Hematopoietic multipotent progenitor cell treated with erythropoietin and hydrocortisone succinate and interleukin-3 and kit ligand, for 8 days (in vitro differentiated cells): ENCODE results near the gene PRTN3.

Source experiments
- DNase-seq: peaks from one replicate; pipeline ENCODE4 v3.0.0-alpha.2; 2015

Gene PRTN3, protein sequence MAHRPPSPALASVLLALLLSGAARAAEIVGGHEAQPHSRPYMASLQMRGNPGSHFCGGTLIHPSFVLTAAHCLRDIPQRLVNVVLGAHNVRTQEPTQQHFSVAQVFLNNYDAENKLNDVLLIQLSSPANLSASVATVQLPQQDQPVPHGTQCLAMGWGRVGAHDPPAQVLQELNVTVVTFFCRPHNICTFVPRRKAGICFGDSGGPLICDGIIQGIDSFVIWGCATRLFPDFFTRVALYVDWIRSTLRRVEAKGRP

DNA sequence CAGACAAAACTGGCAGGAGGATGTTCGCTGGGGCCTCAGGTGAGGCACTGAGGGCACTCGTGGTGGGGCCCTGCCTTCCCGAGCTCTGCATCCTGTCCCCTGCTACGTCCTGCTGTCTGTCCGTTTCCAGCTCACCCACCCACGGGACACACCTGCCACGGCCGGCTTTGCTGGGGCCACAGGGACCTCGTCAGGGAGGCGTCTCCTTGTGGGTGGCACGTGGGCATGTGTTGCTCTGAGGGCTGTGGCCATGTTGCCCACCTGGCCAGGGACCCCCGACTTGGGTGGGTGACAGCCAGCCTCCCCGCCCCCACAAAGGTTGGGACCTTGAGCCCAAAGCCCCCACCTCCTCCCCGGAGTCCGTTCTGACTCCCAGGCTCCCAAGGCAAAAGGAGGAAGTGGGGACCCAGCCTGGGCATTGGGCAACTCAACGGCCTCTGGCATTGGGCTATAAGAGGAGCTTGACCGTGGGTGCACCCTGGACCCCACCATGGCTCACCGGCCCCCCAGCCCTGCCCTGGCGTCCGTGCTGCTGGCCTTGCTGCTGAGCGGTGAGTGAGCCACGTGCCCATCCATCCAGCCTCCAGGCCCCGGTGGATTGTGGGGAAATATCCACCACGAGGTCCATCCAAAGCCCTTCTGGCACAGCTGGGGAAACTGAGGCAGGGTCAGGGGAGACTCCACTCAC, at the start of gene PRTN3:
PRTN3 (plus strand) TSS at position 481 of the 688 bp plus-strand sequence; CDS start at position 491, 10 bp downstream.
- no peak for DNase-seq

DNA sequence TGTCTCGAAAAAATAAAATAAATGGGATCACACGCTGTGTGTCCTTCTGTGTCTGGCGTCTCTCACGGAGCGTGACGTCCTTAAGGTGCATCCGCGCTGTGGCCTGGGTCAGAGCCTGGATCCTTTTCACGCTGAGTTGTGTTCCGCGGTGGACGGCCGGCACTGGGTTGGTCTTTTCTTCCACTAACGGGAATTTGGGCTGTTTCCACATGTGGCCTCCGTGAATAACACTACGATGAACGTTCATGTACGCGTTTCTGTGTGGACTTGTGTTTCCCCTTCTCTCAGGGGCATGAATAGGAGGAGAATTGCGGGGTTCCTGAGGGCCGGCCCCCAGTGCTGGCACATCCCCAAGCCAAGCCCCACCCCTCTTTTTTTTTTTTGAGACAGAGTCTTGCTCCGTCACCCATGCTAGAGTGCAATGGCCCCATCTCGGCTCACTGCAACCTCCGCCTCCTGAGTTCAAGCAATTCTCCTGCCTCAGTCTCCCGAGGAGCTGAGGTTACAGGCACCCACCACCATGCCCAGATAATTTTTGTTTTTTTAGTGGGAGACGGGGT, 49.7 kb upstream of the PRTN3 start:
- DNase-seq, result peak; percentile 44

DNA sequence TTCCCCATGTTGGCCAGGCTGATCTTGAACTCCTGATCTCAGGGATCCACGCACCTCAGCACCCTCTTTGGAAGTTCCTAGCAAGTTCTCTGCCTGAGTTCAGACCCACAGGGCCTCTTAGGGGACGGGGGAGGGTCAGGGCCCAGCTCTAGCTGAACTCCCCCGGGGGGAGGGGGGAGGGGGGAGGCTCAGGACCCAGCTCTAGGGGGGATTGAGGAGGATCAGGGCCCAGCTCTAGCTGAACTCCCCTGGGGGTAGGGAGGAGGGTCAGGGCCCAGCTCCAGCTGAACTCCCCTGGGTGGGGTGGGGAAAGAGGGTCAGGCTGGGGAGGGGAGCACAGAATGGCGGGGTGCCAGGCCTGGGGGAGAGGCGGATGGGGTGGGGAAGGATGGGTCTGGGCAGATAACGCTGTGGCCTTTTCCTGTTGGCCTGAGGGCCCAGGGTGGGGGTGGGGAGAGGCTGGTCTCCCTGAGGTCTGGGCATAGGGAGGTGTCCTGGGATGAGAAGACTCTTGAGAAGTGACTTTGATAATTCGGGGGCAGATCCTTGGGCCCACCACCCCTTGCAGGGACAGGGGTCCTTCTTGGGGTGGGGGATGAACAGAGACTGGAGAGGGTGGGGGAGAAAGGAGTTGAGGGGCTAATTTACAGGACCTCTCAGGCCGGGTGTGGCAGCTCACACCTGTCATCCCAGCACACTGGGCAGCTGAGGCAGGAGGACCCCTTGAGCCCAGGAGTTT, 49.1 kb upstream of the PRTN3 start:
- DNase-seq, result peak; percentile 81

DNA sequence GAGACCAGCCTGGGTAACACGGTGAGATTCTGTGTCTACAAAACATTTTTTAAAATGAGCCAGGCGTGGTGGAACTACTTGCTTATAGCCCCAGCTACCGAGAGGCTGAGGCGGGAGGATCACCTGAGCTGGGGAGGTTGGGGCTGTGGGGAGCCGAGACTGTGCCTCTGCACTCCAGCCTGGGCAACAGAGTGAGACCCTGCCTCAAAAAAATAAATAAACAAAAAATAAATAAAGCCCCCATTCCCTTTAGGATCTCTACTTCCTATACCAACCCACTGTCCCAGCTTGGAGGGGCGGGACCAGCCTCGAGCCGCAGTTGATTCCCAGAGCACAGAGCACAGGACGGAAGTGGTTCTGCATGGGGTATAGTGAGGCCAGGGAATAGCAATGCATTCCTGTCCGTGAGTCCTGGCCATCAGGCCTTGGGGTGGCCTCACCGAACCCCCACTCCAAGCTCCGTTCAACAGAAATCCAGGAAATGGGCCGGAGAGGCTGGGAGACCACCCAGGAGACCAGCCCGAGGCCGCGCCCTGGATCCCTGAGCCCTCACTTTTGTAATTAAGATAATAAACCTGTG, 48.4 kb upstream of the PRTN3 start:
- peak; percentile 57 for DNase-seq

DNA sequence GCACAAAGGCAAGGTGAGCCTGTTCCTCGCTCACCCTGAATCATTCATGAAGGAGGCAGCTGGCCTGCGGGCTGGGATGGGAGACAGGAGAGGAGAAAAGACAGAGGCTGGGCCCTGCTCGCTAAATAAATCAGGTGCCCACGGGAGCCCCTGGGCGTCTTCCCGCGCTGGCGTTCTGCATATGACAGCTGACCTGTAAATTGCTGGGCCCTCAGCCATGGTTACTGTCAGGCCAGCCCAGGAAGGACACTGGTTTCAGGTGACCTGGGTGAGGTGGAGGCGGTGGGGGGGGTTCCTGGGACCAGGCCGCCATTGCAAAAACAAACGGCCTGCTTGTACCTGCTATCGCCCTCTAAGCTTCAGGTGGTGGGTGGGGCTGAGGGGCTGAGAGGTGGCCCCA, 47.0 kb upstream of the PRTN3 start:
- DNase-seq, result no peak

DNA sequence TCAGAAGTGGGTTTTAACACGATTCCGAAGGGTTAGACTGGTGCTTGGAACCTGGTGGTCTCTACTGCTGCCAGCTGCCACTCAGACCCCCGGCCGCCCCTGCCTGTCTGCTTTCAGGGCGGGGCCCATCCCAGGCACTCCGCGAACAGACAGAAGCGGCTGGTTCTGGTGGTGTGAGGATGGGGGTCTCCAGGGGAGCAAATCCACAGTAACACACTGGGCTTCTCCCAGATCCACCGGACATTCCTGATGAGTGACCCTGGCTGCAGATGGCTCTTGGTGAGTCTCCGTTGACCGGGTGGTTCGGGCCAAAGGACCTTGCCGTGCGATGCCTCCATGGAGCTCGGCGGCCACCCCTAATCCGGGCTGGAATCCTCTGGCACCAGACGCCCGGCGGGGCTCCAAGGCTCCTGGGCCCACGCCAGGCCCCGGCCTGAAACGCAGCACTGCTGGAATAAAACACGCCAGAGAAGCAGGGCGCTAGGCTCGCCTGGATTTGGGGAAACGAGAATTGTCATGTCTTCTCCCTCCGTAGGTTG, 45.7 kb upstream of the PRTN3 start:
- DNase-seq, result no peak

DNA sequence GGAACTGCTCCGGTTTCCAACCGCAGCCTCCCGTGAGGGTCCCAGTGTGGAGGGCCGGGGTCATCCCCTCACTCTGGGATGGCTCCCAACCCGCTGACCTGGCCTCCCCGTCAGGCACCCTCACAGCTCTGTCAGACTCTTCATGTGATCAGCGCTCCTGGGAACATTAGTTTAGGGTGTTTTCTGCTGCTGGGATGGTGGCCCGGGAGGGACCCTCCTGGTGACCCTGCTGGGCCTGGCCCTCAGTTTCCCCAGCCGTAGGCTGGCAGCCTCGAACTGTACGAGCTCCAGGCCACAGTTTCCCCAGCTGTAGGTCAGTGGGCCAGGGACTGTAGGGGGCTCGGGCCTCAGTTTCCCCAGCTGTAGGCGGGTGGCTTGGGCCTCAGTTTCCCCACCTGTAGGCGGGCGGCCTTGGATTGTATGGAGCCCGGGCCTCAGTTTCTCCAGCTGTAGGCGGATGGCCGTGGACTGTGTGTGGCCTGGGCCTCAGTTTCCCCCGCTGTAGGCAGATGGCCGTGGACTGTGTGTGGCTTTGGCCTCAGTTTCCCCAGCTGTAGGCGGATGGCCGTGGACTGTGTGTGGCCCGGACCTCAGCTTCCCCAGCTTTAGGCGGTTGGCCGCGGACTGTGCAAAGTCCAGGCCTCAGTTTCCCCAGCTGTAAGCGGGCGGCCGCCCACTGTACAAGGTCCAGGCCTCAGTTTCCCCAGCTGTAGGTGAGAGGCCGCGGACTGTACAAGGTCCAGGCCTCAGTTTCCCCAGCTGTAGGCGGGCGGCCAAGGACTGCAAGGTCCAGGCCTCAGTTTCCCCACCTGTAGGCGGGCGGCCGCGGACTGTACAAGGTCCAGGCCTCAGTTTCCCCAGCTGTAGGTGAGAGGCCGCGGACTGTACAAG, 44.9 kb upstream of the PRTN3 start:
- no peak for DNase-seq

DNA sequence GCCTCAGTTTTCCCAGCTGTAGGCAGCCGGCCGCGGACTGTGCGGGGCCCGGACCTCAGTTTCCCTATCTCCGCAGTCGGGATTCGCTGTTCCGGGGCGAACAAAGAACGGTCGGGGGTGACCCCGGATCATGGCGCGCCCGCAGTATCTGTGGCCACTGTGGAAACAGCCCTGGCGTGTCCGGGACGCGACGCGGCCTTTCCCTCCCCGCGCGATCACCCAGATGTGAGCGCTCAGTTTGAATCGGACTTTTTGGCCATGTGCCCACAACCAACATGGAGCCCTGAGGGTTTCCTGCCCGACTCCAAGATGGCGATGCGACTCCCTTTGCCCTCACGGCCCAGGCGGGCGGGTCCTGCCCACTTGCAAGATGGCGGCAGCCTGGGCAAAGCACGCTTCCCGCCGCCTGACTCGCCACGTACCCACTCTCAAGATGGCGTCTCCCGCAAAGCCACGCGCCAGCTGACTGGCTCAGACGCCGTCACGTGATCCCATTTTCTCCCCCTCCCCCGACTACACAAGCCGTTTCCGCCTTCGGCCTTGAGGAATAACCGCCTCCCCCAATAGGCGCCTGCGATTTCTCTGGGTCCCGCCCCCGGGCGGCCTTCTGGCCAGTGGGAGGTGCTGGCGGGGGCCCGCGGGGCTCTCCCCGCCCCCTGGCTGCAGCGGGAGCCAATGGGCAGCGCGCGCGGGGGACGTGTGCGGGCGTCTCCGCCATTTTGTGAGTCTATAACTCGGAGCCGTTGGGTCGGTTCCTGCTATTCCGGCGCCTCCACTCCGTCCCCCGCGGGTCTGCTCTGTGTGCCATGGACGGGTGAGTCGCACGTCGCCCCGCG, 43.9 kb upstream of the PRTN3 start, which contains the start of gene PTBP1:
PTBP1 (plus strand) TSS at position 761 of the 836 bp plus-strand sequence; CDS start at position 807, 46 bp downstream.
- DNase-seq, result peak; percentile 100

DNA sequence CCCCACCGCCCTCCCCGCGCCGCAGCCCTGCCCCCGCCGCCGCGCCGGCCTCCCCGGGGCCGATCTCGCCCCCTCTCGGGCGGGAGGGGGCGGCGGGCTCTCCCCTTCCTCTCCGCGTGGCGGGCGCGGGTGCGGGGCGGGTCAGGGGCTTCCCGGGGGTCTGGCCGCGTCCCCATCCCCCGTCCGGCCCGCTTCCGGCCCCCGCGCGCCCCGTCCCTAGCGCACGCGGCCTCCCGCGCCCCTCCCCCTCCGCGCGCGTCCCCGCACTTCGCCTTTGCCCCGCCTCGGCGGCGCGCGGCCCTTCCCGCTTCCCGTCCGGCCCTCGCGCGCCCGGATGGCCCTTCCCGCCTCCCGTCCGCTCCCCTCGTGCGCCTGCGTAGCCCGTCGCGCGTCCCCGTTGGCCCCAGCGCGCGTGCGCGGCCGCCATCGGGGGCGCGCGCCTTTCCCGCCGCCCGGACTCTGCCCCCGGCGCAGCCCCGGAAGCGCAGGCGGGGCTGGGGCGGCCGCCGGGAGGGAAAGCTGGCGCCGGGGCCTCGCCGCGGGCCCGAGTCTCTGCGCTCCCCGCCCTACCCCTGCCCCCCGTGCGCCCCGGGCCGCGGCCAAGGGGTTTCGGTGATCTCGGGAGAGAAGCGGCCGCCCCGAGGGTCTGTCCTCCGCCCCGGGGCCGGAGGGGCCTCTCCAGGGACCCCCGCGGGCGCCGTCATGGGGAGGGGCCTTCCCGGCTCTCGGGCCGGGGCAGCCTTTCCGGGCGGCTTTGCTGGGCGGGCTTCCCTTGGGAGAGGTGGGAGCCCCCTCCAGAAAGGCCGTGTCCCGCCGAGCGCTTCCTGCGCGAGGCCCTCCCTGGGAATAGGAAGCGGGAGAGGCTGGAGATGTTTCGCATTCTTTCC, 43.0 kb upstream of the PRTN3 start:
- peak; percentile 91 for DNase-seq

DNA sequence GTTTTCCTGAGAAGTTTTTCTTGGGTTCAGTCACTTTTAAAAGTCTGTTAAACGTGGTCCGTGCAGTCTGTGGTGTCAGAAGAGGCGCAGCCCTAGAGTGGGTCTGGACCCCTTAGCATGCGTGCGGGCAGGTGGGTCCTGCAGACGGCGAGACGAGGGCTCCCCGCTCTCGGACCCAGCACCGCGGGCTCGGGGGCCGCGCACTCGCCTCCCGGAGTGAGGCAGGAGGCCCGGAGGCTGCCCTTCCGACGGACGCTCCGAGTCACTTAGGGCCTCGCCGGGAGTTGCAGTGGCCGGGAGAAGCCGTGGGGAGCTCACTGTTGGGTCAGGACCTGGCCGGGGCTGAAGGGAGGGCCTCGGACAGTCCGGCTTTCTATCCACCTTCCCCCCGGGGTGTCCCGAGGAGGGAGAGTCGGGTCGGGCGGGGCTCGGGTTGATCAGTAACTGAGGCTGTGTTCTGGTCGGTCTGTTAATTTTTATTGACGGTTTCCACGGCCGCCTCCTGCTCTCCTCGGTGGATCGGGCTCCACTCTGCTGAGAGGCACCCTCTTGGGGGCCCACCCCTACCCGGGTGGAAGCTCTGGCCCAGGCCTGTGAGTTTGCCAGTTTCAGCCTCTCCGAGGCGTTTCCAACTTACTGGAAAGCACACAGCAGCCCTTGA, 42.3 kb upstream of the PRTN3 start:
- DNase-seq, result no peak

DNA sequence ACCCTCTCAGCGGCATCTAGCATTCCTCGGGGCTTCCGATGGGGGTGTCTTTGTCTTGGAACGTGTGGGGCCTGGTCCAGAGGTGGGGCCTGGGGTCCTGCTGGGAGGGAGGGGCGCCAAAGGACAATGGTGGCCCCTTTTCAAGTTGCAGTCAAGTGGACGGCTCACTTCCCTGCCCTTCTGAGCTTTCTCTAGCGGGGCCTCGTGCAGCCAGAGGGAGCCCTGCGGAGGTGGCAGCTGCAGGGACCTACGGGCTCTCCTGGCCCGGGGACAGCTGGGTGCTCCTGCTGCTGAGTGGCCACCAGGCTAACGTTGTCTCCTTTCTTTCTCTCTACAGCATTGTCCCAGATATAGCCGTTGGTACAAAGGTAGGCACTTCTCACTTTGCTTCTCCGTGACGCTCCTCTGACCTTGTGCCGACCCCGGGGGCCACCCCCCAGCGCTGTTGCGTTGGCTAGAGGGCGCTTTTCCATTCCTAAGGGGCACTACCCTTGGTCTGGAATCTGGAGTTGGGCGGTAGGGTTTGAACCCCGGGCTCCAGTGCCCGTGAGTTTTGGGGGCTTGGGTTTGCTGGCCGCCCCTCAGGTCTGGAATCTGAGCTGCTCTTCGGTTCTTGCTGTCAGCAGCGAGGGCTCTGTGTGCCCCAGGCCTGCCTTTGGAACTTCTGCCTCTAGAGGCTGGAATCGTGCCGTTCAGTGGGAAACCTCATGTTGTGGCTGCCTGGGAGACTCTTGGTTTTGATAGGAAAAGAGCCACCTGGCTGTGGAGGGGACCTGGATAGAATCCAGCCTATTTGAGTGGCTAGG, 41.5 kb upstream of the PRTN3 start:
- peak; percentile 47 for DNase-seq

DNA sequence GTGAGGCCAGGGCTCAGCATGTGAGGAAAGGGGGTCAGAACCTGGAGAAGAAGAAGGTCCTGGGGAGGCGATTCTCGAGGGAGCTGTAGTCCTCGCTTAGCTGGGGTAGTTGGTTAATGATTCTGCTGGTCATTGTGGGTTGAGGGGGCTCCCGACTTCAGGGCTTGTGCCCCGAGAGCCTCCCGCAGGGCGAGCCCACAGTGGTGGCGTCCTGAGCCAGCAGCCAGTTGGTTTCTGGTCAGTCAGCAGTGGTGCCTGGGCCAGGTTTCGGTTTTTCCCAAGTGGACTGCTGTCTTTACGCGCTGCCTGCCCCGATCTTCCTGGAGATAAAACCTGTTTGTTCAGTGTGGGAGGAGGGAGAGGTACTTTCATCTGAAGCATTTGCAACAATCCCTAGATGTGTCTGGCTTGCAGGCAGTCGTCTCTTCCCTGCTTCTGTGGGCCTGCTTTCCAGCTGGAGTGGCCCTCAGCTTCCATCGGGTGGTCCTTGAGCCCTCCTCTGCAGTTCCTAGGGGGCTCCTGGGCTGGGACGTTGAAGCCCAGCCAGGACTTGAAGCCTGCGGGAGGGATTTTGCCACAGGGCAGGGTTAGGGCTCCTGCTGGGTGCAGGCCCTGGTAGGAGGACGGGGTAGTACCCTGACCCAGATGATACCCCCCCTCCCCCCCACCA, 40.3 kb upstream of the PRTN3 start:
- DNase-seq, result no peak

DNA sequence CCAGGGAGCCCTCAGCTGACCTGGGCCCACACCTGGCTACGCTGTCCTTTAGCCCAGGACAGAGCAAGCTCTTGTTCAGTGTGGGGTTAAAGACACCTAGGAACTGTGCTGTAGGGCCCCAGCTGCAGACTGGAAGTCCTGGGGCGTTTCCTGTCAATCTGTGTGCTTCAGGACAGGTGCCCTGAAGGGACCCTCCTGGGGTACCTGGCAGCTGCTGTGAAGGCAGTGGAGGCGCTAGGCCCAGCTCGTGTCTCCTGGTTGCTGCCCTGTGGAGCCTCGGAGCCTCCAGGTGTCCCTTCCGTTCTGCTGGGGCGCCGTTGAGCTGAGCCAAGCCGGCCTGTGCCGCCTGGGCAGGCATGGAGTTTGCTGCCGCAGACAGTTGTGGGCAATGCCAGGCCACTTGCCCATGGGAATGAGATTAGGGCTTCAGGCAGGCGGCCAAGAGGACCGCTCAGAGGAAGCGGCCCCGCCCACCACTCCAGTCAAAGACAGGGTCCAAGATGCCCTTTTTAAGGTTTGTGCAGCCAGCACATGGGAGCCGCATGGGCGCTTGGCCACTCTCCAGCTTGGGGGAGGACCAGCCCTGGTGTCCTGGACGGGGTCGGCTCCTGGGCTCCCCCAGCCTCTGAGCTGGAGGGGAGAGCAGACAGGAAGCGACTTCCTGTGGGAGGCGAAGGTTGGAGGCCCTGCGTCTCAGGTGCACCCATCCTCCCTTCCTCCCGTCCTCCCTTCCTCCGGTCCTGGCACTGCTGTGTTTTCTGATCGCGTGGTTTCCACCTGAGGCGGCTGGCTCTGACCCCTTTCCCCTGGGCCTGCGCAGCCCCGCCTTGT, 39.6 kb upstream of the PRTN3 start:
- peak; percentile 73 for DNase-seq

DNA sequence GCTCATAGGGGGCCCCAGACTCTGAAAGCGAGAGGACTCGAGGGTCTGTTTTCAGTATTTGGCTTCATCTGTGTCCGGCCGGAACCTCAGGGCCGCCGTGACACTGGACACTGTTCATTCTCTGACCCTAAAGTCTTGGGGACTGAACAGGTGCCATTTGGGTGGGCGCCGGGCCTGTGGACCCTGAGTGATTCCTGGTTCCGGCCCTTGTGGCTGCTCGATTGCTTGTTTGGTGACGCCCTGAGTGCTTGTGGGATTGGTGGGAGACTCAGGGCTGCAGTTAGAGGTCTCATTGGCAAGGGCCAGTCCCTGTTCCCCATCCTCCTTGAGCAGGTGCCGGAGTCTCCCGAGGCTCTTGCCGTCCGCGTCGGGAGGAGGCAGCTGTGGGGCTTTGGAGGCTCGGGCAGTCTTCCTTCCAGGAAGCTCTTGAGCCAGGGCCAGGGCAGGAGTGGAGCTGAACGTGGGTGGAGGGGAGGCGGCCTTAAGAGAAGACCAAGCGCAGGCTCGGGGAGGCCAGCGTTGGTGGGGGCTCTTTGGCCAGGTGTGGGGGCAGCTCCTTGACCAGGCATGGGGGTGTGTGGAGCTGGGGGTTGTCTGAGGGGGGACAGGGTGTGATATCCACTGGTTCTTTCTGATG, 38.8 kb upstream of the PRTN3 start:
- no peak for DNase-seq

DNA sequence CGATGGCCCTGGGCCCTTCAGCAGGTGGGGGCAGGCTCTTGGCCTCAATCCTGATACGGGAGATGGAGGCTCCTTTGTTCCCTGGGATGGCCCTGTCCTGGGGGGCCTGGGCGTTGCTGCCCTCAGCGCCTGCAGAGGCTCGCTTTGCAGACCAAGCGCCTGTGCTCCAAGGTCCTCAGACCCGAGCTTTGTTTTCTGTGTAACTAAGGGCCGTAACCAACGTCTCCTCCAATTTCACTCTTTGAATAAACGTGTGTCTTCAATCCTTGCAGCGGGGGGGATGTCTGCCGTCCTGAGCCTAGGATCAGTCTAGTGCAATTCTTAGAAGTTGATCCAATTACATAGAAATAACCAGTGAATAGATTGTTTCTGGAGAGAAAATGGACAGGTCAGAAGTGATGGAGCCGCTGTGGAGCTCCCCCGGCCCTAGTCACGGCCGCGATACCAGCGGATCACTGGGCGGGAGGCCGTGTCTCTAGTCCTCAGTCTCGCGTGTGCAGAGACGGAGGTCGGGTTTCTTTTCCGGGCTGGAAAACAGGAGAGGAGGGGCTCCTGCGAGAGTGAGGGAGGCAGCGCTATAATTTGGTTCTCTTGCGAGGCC, 38.2 kb upstream of the PRTN3 start:
- no peak for DNase-seq

DNA sequence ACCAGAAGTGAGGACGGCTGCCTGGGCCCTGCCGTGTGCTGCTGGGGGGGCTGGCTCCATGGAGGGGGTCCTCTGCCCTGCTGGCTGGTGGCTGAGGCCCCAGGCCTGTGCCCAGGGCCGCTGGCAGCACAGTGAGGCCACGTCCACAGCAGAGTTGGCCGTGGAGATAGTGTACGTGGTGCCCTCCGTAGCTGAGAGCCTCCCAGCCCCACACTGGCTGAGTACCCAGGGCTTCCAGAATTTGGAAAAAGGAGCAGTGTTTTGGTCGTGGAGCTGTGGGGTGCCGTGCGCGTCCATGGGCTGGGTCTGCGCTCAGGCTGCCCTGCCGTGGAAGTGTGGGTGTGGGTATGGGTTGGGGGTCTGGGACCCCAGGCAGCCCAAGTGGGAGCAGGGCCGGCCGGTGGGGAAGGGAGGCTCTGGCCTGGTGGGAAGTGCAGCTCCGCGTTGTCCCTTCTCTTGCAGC, 37.7 kb upstream of the PRTN3 start:
- DNase-seq, result no peak
